ENCODE results near the gene TCEA2.

DNA sequence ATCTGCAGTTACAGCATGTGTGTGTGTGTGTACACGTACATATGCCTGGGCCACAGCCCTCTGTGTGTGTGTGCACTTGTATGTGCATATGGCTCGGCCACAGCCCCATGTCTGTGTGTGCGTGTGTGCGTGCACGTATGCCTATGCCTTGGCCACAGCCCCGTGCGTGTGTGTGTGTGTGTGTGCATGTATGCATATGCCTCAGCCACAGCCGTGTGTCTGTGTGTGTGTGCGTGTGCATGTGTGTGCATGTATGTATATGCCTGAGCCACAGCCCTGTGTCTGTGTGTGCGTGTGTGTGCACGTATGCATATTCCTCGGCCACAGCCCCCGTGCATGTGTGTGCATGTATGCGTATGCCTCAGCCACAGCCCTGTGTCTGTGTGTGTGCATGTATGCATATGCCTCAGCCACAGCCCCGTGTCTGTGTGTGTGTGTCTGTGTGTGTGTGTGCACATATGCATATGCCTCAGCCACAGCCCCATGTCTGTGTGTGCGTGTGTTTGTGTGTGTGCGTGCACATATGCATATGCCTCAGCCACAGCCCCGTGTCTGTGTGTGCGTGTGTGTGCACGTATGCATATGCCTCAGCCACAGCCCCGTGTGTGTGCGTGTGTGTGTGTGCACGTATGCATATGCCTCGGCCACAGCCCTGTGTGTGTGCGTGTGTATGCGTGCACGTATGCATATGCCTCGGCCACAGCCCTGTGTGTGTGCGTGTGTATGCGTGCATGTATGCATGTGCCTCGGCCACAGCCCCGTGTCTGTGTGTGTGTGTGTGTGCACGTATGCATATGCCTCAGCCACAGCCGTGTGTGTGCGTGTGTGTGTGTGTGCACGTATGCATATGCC is 41.6 kb upstream of the TCEA2 start:
- TF ChIP-seq EZH2 (IDR thresholded peaks at IDR 0.05): no peak
- TF ChIP-seq POLR2AphosphoS5 (IDR thresholded peaks at IDR 0.05; ENCODE audit: borderline replicate concordance, low read depth, low read length): no peak

Data from SK-N-MC (cell line).